Measurements from ENCODE around the gene FAM53A. TPM values are rescaled to one million over a fixed set of nuclear protein-coding genes. Genes with fewer than 3 reads are reported as not detected.

Gene FAM53A
- total and polyA plus RNA-seq, 4 donors = 0.44 to 2.2 (median 0.97) TPM

DNA sequence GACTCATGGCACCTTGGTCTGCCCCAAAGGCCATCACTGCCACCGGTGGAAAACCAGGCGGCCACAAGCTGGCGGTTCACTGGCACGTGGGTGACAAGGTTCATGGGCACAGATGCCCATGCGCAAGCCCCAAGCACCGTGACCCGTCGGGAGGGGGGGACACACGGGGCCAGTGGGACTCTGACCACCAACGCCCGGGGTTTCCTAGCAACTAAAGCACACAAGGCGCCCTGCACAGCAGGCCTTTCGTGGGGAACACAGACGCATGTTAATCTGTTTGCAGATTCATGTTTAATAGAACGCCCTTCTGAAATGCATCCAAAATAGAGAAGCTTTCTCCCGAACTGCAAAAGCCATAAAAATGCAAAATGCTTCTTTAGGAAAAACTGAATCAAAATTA lies 43.9 kb downstream of the FAM53A start:
- Histone ChIP-seq H3K4me1 (ENCODE audit: control insufficient read depth in 4 of 4, insufficient read depth in 4 of 4, low read length in 3 of 4) (no peaks in the 10 kb centered on the region), H3K9me3 (ENCODE audit: control insufficient read depth in 4 of 4, low read length in 3 of 4) (no peaks in the 10 kb centered on the region), H3K36me3 (ENCODE audit: control insufficient read depth in 4 of 4, insufficient read depth in 3 of 4, low read depth in 1 of 4, low read length in 3 of 4) (no peaks in the 10 kb centered on the region), H3K9ac (ENCODE audit: low read depth in 1 of 2, low read length in 2 of 2) (no peak overlapping the region), H3K4me3 (ENCODE audit: low read depth in 1 of 3, low read length in 3 of 3) (no peak overlapping the region), H3K27ac (ENCODE audit: low read depth in 1 of 2, low read length in 2 of 2) (no peak overlapping the region), H3K27me3 (ENCODE audit: control insufficient read depth in 4 of 4, insufficient read depth in 4 of 4, low read length in 3 of 4) (no peaks in the 10 kb centered on the region)
- no peak for TF ChIP-seq TAF1 (conservative IDR thresholded peaks at IDR 0.05)
- TF ChIP-seq MAX (IDR thresholded peaks at IDR 0.05) = no peak
- no peak for TF ChIP-seq HNF4G (IDR thresholded peaks at IDR 0.05)
- TF ChIP-seq YY1 (IDR thresholded peaks at IDR 0.05) = no peak
- no peak for TF ChIP-seq FOXA2 (IDR thresholded peaks at IDR 0.05)
- TF ChIP-seq ZBTB33 (IDR thresholded peaks at IDR 0.05) = no peak
- 82% methylated on average over 16 of the region's 16 CpGs for WGBS
- DNase-seq (ENCODE audit: low spot score) = no peak

DNA sequence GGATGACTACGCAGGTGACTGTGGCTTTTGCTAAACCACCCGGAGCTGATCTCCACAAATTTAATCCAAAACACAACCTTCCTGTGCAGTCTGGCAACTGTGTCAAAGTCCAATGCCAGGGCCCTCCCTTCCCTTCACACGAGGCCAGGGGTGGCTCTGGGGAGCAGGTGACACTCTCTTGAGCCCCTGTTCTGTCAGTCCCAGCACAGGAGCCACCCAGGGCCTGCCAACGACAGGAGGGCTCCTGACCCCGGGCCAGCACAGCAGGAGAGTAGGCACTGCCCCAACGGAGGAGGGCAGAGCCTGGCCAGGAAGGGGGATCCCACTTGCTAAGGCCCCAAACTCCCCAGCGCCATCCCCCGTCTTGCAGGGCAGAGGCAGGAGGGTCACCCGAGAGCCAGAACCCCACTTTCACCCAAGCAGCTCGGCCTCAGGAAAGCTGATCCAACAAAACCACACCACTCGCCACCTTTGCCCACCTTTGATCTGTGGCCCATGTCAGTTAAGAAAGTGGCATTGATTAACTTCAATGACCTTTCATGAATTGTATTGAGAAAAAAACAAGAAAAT lies 44.7 kb downstream of the FAM53A start:
- Histone ChIP-seq H3K36me3 (ENCODE audit: control insufficient read depth in 4 of 4, insufficient read depth in 3 of 4, low read depth in 1 of 4, low read length in 3 of 4) (no peaks in the 10 kb centered on the region), H3K4me1 (ENCODE audit: control insufficient read depth in 4 of 4, insufficient read depth in 4 of 4, low read length in 3 of 4) (no peaks in the 10 kb centered on the region), H3K9me3 (ENCODE audit: control insufficient read depth in 4 of 4, low read length in 3 of 4) (no peaks in the 10 kb centered on the region), H3K9ac (ENCODE audit: low read depth in 1 of 2, low read length in 2 of 2) (no peak overlapping the region), H3K27me3 (ENCODE audit: control insufficient read depth in 4 of 4, insufficient read depth in 4 of 4, low read length in 3 of 4) (no peaks in the 10 kb centered on the region), H3K4me3 (ENCODE audit: low read depth in 1 of 3, low read length in 3 of 3) (no peak overlapping the region), H3K27ac (ENCODE audit: low read depth in 1 of 2, low read length in 2 of 2) (no peak overlapping the region)
- no peak for TF ChIP-seq FOXA2 (IDR thresholded peaks at IDR 0.05)
- TF ChIP-seq SP1 (IDR thresholded peaks at IDR 0.05) = no peak
- TF ChIP-seq GABPA (IDR thresholded peaks at IDR 0.05 in 1 of 2, conservative IDR thresholded peaks at IDR 0.05 in 1 of 2) = no peak
- no peak for TF ChIP-seq JUND (IDR thresholded peaks at IDR 0.05)
- TF ChIP-seq REST (IDR thresholded peaks at IDR 0.05) = no peak
- no peak for TF ChIP-seq NR2F2 (IDR thresholded peaks at IDR 0.05)
- TF ChIP-seq ATF3 (IDR thresholded peaks at IDR 0.05) = no peak
- no peak for TF ChIP-seq RXRA (IDR thresholded peaks at IDR 0.05)
- TF ChIP-seq RAD21 (IDR thresholded peaks at IDR 0.05) = no peak
- no peak for DNase-seq (ENCODE audit: low spot score)
- WGBS = 80% methylated on average over 11 of the region's 11 CpGs
